ENCODE results near the gene TAS2R13. TPM values are rescaled to one million over a fixed set of nuclear protein-coding genes. Genes with fewer than 3 reads are reported as not detected.

TAS2R13 gene, protein sequence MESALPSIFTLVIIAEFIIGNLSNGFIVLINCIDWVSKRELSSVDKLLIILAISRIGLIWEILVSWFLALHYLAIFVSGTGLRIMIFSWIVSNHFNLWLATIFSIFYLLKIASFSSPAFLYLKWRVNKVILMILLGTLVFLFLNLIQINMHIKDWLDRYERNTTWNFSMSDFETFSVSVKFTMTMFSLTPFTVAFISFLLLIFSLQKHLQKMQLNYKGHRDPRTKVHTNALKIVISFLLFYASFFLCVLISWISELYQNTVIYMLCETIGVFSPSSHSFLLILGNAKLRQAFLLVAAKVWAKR
- total RNA-seq: not detected in 2 replicates

DNA sequence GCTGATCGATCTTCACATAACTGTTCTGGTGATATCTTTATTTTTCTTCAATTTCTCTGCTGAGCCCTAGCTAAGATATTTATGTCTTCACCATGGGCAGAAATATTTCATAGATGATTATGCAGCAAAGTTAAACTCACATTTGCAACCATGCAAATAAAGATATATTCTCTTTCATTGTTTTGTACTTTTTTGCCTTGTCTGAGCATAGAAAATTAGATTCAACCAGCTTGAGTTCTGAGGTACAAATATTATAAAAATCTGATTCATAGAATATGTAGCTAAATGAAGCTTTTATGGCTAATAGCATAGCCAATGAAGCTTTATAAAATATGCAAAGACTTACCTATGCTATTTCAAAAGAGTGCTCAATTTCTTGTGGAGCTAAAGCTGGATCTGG, at the start of gene TAS2R13:
Gene TAS2R13 (minus strand): TSS at position 101 of the 400 bp plus-strand sequence. CDS start 264 bp downstream, outside the sequence.

DNA sequence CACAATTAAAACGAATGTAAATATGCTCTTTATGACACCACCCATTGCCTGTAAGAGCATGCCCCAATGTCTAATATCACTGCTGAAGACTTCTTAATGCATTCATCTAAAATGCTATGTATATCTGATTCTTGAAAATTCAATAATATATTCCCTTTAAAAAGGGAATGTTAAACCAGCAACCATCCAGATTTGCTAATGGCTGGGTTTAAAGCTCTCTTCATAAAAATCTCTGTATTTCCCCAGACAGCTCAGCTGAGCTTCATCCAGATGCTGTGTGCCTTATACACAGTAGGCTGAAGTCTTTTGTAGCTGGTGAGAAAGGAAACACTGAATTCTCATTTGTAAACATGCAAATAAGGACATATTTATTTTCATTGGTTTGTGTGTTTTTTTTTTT, 29.8 kb upstream of the TAS2R13 start, which contains the start of gene TAS2R14:
Gene TAS2R14 (minus strand): TSS at position 101 of the 400 bp plus-strand sequence. CDS start 56 bp downstream, at position 45.

DNA sequence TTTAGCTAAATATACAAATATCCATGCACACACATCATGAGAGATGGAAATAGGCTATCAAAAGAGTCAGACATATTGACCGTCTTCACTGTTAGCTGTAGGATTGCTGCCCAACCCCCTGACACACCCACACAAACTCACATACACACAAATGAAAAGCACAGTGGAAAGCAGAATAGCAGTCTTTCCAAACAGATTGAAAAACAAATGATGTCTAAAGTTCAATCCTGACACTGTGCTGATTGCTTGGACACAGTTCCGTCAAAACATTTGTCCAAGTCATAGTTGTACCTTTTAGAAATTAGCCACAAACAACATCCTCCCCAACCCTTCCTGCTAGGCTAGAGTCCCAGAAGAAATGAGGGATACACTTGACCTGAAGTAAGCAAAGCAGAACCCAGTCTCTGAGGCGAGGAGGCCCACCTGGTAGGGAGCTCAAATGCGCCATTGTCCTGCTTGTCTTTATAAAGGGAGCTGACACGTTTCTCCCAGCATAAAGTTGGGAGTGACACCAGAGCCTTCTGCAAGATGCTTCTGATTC, 19.5 kb upstream of the TAS2R13 start, which contains the start of gene PRH2:
Gene PRH2 (plus strand): TSS at position 491 of the 541 bp plus-strand sequence. CDS start 38 bp downstream, at position 529.

DNA sequence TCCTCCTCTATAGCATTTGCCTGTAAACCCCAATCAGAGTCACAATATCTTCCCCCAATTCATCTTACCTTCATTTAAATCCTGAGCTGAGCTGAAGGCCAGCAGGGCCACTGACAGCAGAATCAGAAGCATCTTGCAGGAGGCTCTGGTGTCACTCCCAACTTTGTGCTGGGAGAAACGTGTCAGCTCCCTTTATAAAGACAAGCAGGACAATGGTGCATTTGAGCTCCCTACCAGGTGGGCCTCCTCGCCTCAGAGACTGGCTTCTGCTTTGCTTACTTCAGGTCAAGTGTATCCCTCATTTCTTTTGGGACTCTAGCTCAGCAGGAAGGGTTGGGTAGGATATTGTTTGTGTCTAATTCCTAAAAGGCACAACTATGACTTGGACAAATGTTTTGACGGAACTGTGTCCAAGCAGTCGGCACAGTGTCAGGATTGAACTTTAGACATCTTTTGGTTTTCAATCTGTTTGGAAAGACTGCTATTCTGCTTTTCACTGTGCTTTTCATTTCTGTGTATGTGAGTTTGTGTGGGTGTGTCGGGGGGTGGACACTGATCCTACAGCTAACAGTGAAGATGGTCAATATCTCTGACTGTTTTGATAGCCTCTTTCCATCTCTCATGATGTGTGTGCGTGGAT, 25.2 kb downstream of the TAS2R13 start, which contains the start of gene PRH1:
Gene PRH1 (minus strand): TSS at position 170 of the 640 bp plus-strand sequence. CDS start 38 bp downstream, at position 132.

Other genes starting within 250 kb of the TAS2R13 start
- gene STYK1, start 235.5 kb downstream of the TAS2R13 start, total RNA-seq: 1.2 and 2.1 TPM in 2 replicates
- 318 and 422 TPM in 2 replicates for gene YBX3, start 186.2 kb downstream of the TAS2R13 start, total RNA-seq
- gene TAS2R7, start 106.9 kb downstream of the TAS2R13 start, total RNA-seq: not detected in 2 replicates
- not detected in 2 replicates for gene TAS2R8, start 102.3 kb downstream of the TAS2R13 start, total RNA-seq
- gene TAS2R9, start 99.4 kb downstream of the TAS2R13 start, total RNA-seq: not detected in 2 replicates
- gene TAS2R10, start 83.2 kb downstream of the TAS2R13 start, total RNA-seq: 0.31 TPM in 1 of 2 replicates, not detected in the other
- 0.31 TPM in 1 of 2 replicates, not detected in the other for gene PRR4, start 60.1 kb downstream of the TAS2R13 start, total RNA-seq
- gene PRH1, start 25.3 kb downstream of the TAS2R13 start, total RNA-seq: 0.76 and 9.7 TPM in 2 replicates
- gene PRH2, start 19.7 kb upstream of the TAS2R13 start, total RNA-seq: not detected in 2 replicates
- gene TAS2R14, start 29.7 kb upstream of the TAS2R13 start, total RNA-seq: 0.19 and 0.70 TPM in 2 replicates
- gene TAS2R50, start 77.3 kb upstream of the TAS2R13 start, total RNA-seq: not detected in 2 replicates
- gene TAS2R20, start 88.7 kb upstream of the TAS2R13 start, total RNA-seq: 0.08 and 0.19 TPM in 2 replicates
- 0.39 TPM in 1 of 2 replicates, not detected in the other for gene TAS2R19, start 113.1 kb upstream of the TAS2R13 start, total RNA-seq
- gene TAS2R31, start 121.8 kb upstream of the TAS2R13 start, total RNA-seq: 0.39 TPM in 1 of 2 replicates, not detected in the other
- gene TAS2R46, start 152.7 kb upstream of the TAS2R13 start, total RNA-seq: not detected in 2 replicates
- gene TAS2R43, start 182.8 kb upstream of the TAS2R13 start, total RNA-seq: not detected in 2 replicates
- gene TAS2R30, start 225.1 kb upstream of the TAS2R13 start, total RNA-seq: 0.08 TPM in 1 of 2 replicates, not detected in the other

Measured in hair follicular keratinocyte (primary cell).